Body of pancreas (tissue), 4 donors: ENCODE measurements around the gene FLNC. TPM values are rescaled to one million over a fixed set of nuclear protein-coding genes. Genes with fewer than 3 reads are reported as not detected.

ENCODE experiments used
- ATAC-seq: fragments of 150-250 bp; one replicate; pipeline ENCODE4 v1.9.1; 2016
- DNase-seq, 4 donors: peaks; one replicate each; pipeline ENCODE4 v3.0.0-alpha.2; 2019
- H3K27ac ChIP-seq, 4 donors: fragments of 200-600 bp; sonication (generic); 1 replicate in 3 of 4; 2 replicates in 1 of 4; pipeline versions ENCODE4 v1.5.1 to v1.6.1; 2016 to 2019; ENCODE audit warnings: mild to moderate bottlenecking in 1 of 4, mixed read lengths in 1 of 4, moderate library complexity in 1 of 4
- H3K27me3 ChIP-seq, 2 donors: fragments of 200-600 bp; sonication (generic); one replicate each; pipeline ENCODE4 v1.6.0; 2016; ENCODE audit warnings: mild to moderate bottlenecking in 1 of 2
- H3K36me3 ChIP-seq, 2 donors: fragments of 200-600 bp; sonication (generic); replicated peaks in 1 of 2; 2 replicates each; pipeline ENCODE4 v1.5.1; 2016; ENCODE audit warnings: low read depth in 2 of 2; ENCODE audit not compliant: insufficient read depth in 1 of 2
- H3K4me1 ChIP-seq: fragments of 200-600 bp; sonication (generic); one replicate; pipeline ENCODE4 v1.6.0; 2016
- H3K4me3 ChIP-seq, 2 donors: fragments of 200-600 bp; sonication (generic); 1 replicate in 1 of 2; 2 replicates in 1 of 2; pipeline ENCODE4 v1.5.1; 2016 to 2019
- H3K9me3 ChIP-seq, 3 donors: fragments of 200-600 bp; sonication (generic); 1 replicate in 2 of 3; 2 replicates in 1 of 3; pipeline ENCODE4 v1.5.1; 2016
- POLR2A ChIP-seq, 3 donors: fragments of 450-650 bp; IDR thresholded peaks; one replicate each; pipeline ENCODE4 v1.6.1; 2016; ENCODE audit warnings: antibody characterized with exemption in 3 of 3, mild to moderate bottlenecking in 2 of 3
- WGBS, 2 donors: methylation state at CpG; one replicate each; pipeline ENCODE4 v1.1.5; 2017; 5-methylcytosine and 5-hydroxymethylcytosine counted together
- intact Hi-C: fragments of 100-400 bp; cut with DNase I; formaldehyde crosslinking; loops from one replicate; pipeline ENCODE4 v1.15.1; 2023
- total RNA-seq, 2 donors: library from RNA; depleted of rRNA; stranded (reverse); fragments of >200 nt; gene quantifications; one replicate each; pipeline ENCODE4 v1.1.0, GENCODE V29; 2016
- TF ChIP-seq, protein P1 (sequence below), 7 experiments: fragments of 450-650 bp in 4 of 7; fragments of 200-600 bp in 3 of 7; sonication (generic) in 3 of 7; IDR thresholded peaks; one replicate each; pipeline ENCODE4 v1.5.1; 2016 to 2019; ENCODE audit warnings: antibody characterized with exemption in 7 of 7

The FLNC gene, protein sequence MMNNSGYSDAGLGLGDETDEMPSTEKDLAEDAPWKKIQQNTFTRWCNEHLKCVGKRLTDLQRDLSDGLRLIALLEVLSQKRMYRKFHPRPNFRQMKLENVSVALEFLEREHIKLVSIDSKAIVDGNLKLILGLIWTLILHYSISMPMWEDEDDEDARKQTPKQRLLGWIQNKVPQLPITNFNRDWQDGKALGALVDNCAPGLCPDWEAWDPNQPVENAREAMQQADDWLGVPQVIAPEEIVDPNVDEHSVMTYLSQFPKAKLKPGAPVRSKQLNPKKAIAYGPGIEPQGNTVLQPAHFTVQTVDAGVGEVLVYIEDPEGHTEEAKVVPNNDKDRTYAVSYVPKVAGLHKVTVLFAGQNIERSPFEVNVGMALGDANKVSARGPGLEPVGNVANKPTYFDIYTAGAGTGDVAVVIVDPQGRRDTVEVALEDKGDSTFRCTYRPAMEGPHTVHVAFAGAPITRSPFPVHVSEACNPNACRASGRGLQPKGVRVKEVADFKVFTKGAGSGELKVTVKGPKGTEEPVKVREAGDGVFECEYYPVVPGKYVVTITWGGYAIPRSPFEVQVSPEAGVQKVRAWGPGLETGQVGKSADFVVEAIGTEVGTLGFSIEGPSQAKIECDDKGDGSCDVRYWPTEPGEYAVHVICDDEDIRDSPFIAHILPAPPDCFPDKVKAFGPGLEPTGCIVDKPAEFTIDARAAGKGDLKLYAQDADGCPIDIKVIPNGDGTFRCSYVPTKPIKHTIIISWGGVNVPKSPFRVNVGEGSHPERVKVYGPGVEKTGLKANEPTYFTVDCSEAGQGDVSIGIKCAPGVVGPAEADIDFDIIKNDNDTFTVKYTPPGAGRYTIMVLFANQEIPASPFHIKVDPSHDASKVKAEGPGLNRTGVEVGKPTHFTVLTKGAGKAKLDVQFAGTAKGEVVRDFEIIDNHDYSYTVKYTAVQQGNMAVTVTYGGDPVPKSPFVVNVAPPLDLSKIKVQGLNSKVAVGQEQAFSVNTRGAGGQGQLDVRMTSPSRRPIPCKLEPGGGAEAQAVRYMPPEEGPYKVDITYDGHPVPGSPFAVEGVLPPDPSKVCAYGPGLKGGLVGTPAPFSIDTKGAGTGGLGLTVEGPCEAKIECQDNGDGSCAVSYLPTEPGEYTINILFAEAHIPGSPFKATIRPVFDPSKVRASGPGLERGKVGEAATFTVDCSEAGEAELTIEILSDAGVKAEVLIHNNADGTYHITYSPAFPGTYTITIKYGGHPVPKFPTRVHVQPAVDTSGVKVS (N-terminal part only)
- 1 to 10 TPM; 1.8 to 4.0 TPM for total RNA-seq

DNA sequence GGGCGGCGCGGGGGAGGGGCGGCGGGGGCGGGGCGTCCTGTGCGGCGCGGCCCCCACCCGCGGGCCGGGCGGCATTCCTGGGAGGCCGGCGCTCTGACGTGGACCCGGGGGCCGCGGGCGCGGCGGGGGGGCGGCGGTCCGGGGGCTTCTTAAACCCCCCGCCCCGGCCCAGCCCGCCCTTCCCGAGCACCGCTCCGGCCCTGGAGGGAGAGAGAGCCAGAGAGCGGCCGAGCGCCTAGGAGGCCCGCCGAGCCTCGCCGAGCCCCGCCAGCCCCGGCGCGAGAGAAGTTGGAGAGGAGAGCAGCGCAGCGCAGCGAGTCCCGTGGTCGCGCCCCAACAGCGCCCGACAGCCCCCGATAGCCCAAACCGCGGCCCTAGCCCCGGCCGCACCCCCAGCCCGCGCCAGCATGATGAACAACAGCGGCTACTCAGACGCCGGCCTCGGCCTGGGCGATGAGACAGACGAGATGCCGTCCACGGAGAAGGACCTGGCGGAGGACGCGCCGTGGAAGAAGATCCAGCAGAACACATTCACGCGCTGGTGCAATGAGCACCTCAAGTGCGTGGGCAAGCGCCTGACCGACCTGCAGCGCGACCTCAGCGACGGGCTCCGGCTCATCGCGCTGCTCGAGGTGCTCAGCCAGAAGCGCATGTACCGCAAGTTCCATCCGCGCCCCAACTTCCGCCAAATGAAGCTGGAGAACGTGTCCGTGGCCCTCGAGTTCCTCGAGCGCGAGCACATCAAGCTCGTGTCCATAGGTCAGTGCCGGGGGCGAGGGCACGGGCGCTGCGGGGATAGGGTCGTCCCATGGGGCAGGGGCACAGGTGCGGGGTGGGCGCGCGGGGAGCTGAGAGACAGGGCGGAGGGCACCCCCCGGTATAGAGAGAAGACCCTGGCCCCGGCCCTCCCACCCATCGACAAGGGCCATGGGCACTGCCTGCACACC is at the start of gene FLNC:
FLNC (plus strand) TSS at position 176 of the 947 bp plus-strand sequence; CDS start at position 408, 232 bp downstream.
- intact Hi-C loops = no loop called here
- Histone ChIP-seq H3K9me3 (no peaks in the 10 kb centered on the region), H3K4me3 (peak within 1 kb of the TSS in 1 of 2 donors; percentile 30), H3K36me3 (no peaks in the 10 kb centered on the region), H3K27ac (no peak within 1 kb of the TSS), H3K27me3 (peaks cover 0 to 11% of the 10 kb centered on the region in 2 donors), H3K4me1 (peaks cover 16% of the 10 kb centered on the region)
- 3 to 12% methylated on average over 17 to 96 of the region's 109 CpGs for WGBS, 2 donors
- TF ChIP-seq, protein P1, sequence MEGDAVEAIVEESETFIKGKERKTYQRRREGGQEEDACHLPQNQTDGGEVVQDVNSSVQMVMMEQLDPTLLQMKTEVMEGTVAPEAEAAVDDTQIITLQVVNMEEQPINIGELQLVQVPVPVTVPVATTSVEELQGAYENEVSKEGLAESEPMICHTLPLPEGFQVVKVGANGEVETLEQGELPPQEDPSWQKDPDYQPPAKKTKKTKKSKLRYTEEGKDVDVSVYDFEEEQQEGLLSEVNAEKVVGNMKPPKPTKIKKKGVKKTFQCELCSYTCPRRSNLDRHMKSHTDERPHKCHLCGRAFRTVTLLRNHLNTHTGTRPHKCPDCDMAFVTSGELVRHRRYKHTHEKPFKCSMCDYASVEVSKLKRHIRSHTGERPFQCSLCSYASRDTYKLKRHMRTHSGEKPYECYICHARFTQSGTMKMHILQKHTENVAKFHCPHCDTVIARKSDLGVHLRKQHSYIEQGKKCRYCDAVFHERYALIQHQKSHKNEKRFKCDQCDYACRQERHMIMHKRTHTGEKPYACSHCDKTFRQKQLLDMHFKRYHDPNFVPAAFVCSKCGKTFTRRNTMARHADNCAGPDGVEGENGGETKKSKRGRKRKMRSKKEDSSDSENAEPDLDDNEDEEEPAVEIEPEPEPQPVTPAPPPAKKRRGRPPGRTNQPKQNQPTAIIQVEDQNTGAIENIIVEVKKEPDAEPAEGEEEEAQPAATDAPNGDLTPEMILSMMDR (IDR thresholded peaks at IDR 0.05) = no peak
- no peak for TF ChIP-seq POLR2A (IDR thresholded peaks at IDR 0.05)
- peak; percentile 30 to 61 (median 44) for DNase-seq
- ATAC-seq = peak; percentile 65

DNA sequence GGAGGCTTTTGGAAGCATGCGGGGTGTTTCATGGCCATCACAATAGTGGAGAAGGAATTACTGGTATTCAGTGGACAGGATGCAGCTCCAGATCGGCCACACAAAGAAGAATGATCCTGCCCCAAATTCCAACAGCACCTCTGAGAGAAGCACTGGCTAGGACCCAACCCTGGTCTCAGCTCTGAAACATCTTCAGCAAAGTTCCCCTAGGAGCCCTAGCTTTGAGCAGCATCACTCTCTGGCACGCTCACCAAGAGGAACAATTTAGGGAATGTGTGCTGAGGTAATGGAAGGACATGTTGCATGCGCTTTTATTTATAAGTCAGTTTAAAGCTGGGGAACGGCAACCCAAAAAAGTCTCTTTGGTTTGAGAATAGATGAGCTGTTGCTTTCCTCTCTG is 49.1 kb upstream of the FLNC start:
- DNase-seq = no peak
- Histone ChIP-seq H3K4me1 (no peaks in the 10 kb centered on the region), H3K4me3 (no peak overlapping the region), H3K27ac (no peak overlapping the region), H3K27me3 (no peaks in the 10 kb centered on the region), H3K36me3 (no peaks in the 10 kb centered on the region), H3K9me3 (no peaks in the 10 kb centered on the region)
- intact Hi-C loops = no loop called here
- TF ChIP-seq, protein P1 (IDR thresholded peaks at IDR 0.05) = no peak
- no peak for TF ChIP-seq POLR2A (IDR thresholded peaks at IDR 0.05)
- ATAC-seq = no peak
- 80 to 82% methylated on average over 5 of the region's 5 CpGs for WGBS, 2 donors

DNA sequence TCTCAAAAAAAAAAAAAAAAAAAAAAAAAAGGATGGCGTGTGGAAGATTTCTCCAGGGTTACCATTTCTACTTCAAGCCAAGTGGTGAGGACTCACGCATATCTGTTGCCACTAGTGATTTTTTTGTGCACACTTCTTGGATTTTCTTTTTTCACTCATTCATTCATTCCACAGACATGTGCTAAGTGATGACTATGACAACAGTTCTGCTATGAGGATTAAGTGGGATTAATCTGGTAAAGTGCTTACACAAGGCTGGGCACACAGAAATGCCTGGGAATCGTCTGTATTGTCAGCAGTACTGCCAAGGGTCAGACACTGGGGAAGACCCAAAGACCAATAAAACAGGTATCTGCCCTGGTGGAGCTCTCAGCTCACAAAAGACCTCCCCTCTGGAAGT is 48.4 kb upstream of the FLNC start:
- WGBS, 2 donors = 74 to 81% methylated on average over 3 of the region's 3 CpGs
- DNase-seq = no peak
- H3K27ac ChIP-seq = no peak overlapping the region
- ATAC-seq = no peak
- H3K4me1 ChIP-seq = no peaks in the 10 kb centered on the region
- no peak overlapping the region for H3K4me3 ChIP-seq
- H3K9me3 ChIP-seq = no peaks in the 10 kb centered on the region
- TF ChIP-seq, protein P1 (IDR thresholded peaks at IDR 0.05) = no peak
- TF ChIP-seq POLR2A (IDR thresholded peaks at IDR 0.05) = no peak
- H3K36me3 ChIP-seq = no peaks in the 10 kb centered on the region
- no peaks in the 10 kb centered on the region for H3K27me3 ChIP-seq
- intact Hi-C loops = no loop called here
